ENCODE data around the gene CRY2.

- TF ChIP-seq POLR2A (IDR thresholded peaks at IDR 0.05; ENCODE audit: extremely low read depth, insufficient read length) (no peak), CTCF (IDR thresholded peaks at IDR 0.05; ENCODE audit: low read depth, low read length) (no peak), MYC (IDR thresholded peaks at IDR 0.05; ENCODE audit: low read depth, low read length) (no peak)
- TF ChIP-seq, protein P1, sequence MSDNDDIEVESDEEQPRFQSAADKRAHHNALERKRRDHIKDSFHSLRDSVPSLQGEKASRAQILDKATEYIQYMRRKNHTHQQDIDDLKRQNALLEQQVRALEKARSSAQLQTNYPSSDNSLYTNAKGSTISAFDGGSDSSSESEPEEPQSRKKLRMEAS (IDR thresholded peaks at IDR 0.05; ENCODE audit: low read depth, low read length) = no peak
Measured at GRCh38 chr11:45806937-45807791, 40.1 kb upstream of the CRY2 start.
